SK-N-SH treated with all-trans-retinoic acid at 6 μM for 48 hours (cell line): Measurements from ENCODE around the gene SULT1C4.

Source experiments
- ATAC-seq: fragments of 200-7000 bp; cut with Tn5 transposase; 3 replicates; pipeline ENCODE4 v1.9.1; 2020; ENCODE audit warnings: mild to moderate bottlenecking, moderate library complexity
- ARNTL ChIP-seq: fragments of 450-650 bp; formaldehyde crosslinking; IDR thresholded peaks from 2 replicates; pipeline ENCODE4 v1.5.0; 2020; ENCODE audit warnings: low read depth, mild to moderate bottlenecking, moderate library complexity, borderline replicate concordance
- BACH2 ChIP-seq: fragments of 250-450 bp; sonication (Bioruptor Pico); IDR thresholded peaks from 2 replicates; pipeline ENCODE4 v1.9.0; 2021; ENCODE audit warnings: mild to moderate bottlenecking, borderline replicate concordance
- CREB5 ChIP-seq: fragments of 250-450 bp; sonication (Bioruptor Pico); IDR thresholded peaks from 2 replicates; pipeline ENCODE4 v1.5.1; 2020; ENCODE audit warnings: low read depth, mild to moderate bottlenecking, moderate library complexity
- CSDC2 ChIP-seq: fragments of 250-450 bp; sonication (Bioruptor Pico); IDR thresholded peaks from 2 replicates; pipeline ENCODE4 v1.5.0; 2020; ENCODE audit warnings: mild to moderate bottlenecking, moderate library complexity
- ESRRG ChIP-seq: fragments of 250-450 bp; sonication (Bioruptor Pico); IDR thresholded peaks from 2 replicates; pipeline ENCODE4 v1.6.1; 2021; ENCODE audit warnings: mild to moderate bottlenecking
- GLIS3 ChIP-seq: fragments of 250-450 bp; sonication (Bioruptor Pico); IDR thresholded peaks from 2 replicates; pipeline ENCODE4 v1.5.0; 2020; ENCODE audit warnings: mild to moderate bottlenecking, moderate library complexity
- ISL1 ChIP-seq: fragments of 250-450 bp; sonication (Bioruptor Pico); IDR thresholded peaks from 2 replicates; pipeline ENCODE4 v2.1.2; 2022; ENCODE audit warnings: mild to moderate bottlenecking, moderate library complexity
- OSR1 ChIP-seq: fragments of 250-450 bp; sonication (Bioruptor Pico); IDR thresholded peaks from 2 replicates; pipeline ENCODE4 v1.8.0; 2022; ENCODE audit warnings: moderate library complexity, mild to moderate bottlenecking, inconsistent platforms
- PPARA ChIP-seq: fragments of 250-450 bp; sonication (Bioruptor Pico); IDR thresholded peaks from 2 replicates; pipeline ENCODE4 v1.5.0; 2020; ENCODE audit warnings: mild to moderate bottlenecking, borderline replicate concordance
- SNAI2 ChIP-seq: fragments of 250-450 bp; sonication (Bioruptor Pico); IDR thresholded peaks from 2 replicates; pipeline ENCODE4 v1.5.0; 2020; ENCODE audit warnings: mild to moderate bottlenecking, moderate library complexity
- TCF4 ChIP-seq: fragments of 250-450 bp; sonication (Bioruptor Pico); IDR thresholded peaks from 2 replicates; pipeline ENCODE4 v1.8.0; 2021; ENCODE audit warnings: mild to moderate bottlenecking, moderate library complexity, borderline replicate concordance
- ZC3H10 ChIP-seq: fragments of 250-450 bp; sonication (Bioruptor Pico); IDR thresholded peaks from 2 replicates; pipeline ENCODE4 v1.5.1; 2021; ENCODE audit warnings: mild to moderate bottlenecking, moderate library complexity
- ZFP3 ChIP-seq: fragments of 250-450 bp; sonication (Bioruptor Pico); IDR thresholded peaks from 2 replicates; pipeline ENCODE4 v1.5.0; 2020; ENCODE audit warnings: mild to moderate bottlenecking, moderate library complexity
- ZFP30 ChIP-seq: fragments of 450-650 bp; formaldehyde crosslinking; IDR thresholded peaks from 2 replicates; pipeline ENCODE4 v1.5.0; 2022; ENCODE audit warnings: mild to moderate bottlenecking, moderate library complexity
- ZNF565 ChIP-seq: fragments of 450-650 bp; formaldehyde crosslinking; conservative IDR thresholded peaks from 2 replicates; pipeline ENCODE4 v1.5.0; 2020; ENCODE audit warnings: low read depth, mild to moderate bottlenecking, moderate library complexity
- ZNF70 ChIP-seq: fragments of 450-650 bp; formaldehyde crosslinking; IDR thresholded peaks from 2 replicates; pipeline ENCODE4 v1.5.0; 2020; ENCODE audit warnings: mild to moderate bottlenecking, moderate library complexity
- ZNF8 ChIP-seq: fragments of 450-650 bp; formaldehyde crosslinking; IDR thresholded peaks from 2 replicates; pipeline ENCODE4 v1.5.0; 2020; ENCODE audit warnings: mild to moderate bottlenecking, moderate library complexity
- TF ChIP-seq, protein P1 (sequence below): fragments of 250-450 bp; sonication (Bioruptor Pico); IDR thresholded peaks from 2 replicates; pipeline ENCODE4 v1.8.0; 2021; ENCODE audit warnings: low read depth, mild to moderate bottlenecking, moderate library complexity, borderline replicate concordance
- TF ChIP-seq, protein P2 (sequence below): fragments of 250-450 bp; sonication (Bioruptor Pico); IDR thresholded peaks from 2 replicates; pipeline ENCODE4 v1.5.1; 2021; ENCODE audit warnings: mild to moderate bottlenecking, moderate library complexity
- TF ChIP-seq, protein P3 (sequence below): fragments of 250-450 bp; sonication (Bioruptor Pico); IDR thresholded peaks from 2 replicates; pipeline ENCODE4 v1.8.0; 2020; ENCODE audit warnings: mild to moderate bottlenecking, moderate library complexity, borderline replicate concordance
- TF ChIP-seq, protein P4 (sequence below): fragments of 250-450 bp; sonication (Bioruptor Pico); IDR thresholded peaks from 2 replicates; pipeline ENCODE4 v1.5.0; 2020; ENCODE audit warnings: mild to moderate bottlenecking, moderate library complexity

Gene SULT1C4

DNA sequence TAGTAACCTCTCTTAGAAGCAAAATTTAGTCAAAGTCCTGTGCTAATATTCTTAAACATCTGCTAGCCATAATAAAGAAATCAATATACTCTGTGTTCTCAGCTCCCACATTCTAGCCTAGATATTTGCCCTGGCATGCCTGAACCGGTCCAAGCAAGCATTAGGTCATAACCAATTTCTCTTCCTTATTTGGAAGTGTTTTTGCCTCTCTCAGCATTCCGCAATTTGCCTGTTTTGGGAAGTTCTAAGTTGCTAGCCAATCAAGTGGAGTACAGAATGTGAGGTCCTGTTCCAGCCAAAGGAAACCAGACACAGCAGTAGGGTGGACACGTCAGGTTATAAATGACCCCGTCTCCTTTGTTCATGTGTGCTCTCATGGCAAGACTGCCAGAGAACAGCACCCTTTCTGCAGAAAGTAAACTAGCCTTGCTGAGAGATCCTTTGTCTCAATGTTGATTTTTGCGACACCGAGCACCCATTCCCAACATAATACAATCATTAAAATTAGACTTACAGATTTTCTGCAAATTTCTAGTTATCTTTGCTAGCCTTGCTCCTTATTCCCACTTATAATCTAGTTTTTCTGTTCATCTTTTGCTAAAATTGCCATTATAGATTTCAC lies 13.0 kb upstream of the SULT1C4 start:
- ATAC-seq, result no peak
- TF ChIP-seq ZFP3 (CRISPR knock-in tag) (no peak), CSDC2 (CRISPR knock-in tag) (no peak), OSR1 (CRISPR knock-in tag) (no peak), SNAI2 (CRISPR knock-in tag) (no peak), ESRRG (CRISPR knock-in tag) (no peak), ISL1 (no peak), ZNF565 (CRISPR knock-in tag) (no peak), PPARA (CRISPR knock-in tag) (no peak), ZC3H10 (CRISPR knock-in tag) (no peak), CREB5 (CRISPR knock-in tag) (no peak)
- TF ChIP-seq, protein P1, sequence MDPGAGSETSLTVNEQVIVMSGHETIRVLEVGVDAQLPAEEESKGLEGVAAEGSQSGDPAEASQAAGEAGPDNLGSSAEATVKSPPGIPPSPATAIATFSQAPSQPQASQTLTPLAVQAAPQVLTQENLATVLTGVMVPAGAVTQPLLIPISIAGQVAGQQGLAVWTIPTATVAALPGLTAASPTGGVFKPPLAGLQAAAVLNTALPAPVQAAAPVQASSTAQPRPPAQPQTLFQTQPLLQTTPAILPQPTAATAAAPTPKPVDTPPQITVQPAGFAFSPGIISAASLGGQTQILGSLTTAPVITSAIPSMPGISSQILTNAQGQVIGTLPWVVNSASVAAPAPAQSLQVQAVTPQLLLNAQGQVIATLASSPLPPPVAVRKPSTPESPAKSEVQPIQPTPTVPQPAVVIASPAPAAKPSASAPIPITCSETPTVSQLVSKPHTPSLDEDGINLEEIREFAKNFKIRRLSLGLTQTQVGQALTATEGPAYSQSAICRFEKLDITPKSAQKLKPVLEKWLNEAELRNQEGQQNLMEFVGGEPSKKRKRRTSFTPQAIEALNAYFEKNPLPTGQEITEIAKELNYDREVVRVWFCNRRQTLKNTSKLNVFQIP (CRISPR knock-in tag), result no peak
- TF ChIP-seq, protein P2, sequence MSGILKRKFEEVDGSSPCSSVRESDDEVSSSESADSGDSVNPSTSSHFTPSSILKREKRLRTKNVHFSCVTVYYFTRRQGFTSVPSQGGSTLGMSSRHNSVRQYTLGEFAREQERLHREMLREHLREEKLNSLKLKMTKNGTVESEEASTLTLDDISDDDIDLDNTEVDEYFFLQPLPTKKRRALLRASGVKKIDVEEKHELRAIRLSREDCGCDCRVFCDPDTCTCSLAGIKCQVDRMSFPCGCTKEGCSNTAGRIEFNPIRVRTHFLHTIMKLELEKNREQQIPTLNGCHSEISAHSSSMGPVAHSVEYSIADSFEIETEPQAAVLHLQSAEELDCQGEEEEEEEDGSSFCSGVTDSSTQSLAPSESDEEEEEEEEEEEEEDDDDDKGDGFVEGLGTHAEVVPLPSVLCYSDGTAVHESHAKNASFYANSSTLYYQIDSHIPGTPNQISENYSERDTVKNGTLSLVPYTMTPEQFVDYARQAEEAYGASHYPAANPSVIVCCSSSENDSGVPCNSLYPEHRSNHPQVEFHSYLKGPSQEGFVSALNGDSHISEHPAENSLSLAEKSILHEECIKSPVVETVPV (CRISPR knock-in tag), result no peak

DNA sequence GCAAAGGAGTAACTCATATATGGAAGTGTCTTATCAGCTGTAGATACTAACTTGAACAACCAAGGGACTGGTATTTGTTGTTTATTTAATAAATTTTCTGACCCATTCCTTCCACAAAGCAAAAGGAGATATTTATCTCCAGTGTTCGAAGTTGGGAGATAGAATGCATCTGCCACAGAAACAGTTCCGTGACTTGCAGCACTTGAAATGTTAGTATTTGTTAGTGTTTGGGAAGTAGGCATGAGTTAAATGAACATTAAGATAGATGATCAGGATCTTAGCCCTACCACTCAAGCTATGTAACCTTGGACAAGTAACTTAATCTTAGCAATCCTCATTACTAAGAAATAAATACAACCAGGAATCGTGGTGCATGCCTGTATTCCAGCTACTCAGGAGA lies 12.1 kb upstream of the SULT1C4 start:
- no peak for ATAC-seq
- no peak for TF ChIP-seq ISL1
- no peak for TF ChIP-seq ESRRG (CRISPR knock-in tag)
- TF ChIP-seq OSR1 (CRISPR knock-in tag), result no peak
- TF ChIP-seq, protein P1 (CRISPR knock-in tag), result no peak
- TF ChIP-seq SNAI2 (CRISPR knock-in tag), result no peak
- TF ChIP-seq ZFP30 (CRISPR knock-in tag), result no peak
- no peak for TF ChIP-seq ZC3H10 (CRISPR knock-in tag)
- TF ChIP-seq TCF4 (CRISPR knock-in tag), result no peak
- no peak for TF ChIP-seq CSDC2 (CRISPR knock-in tag)
- TF ChIP-seq, protein P3, sequence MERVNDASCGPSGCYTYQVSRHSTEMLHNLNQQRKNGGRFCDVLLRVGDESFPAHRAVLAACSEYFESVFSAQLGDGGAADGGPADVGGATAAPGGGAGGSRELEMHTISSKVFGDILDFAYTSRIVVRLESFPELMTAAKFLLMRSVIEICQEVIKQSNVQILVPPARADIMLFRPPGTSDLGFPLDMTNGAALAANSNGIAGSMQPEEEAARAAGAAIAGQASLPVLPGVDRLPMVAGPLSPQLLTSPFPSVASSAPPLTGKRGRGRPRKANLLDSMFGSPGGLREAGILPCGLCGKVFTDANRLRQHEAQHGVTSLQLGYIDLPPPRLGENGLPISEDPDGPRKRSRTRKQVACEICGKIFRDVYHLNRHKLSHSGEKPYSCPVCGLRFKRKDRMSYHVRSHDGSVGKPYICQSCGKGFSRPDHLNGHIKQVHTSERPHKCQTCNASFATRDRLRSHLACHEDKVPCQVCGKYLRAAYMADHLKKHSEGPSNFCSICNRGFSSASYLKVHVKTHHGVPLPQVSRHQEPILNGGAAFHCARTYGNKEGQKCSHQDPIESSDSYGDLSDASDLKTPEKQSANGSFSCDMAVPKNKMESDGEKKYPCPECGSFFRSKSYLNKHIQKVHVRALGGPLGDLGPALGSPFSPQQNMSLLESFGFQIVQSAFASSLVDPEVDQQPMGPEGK (CRISPR knock-in tag), result no peak
- no peak for TF ChIP-seq ZFP3 (CRISPR knock-in tag)
- no peak for TF ChIP-seq ZNF70 (CRISPR knock-in tag)
- no peak for TF ChIP-seq GLIS3
- TF ChIP-seq, protein P4, sequence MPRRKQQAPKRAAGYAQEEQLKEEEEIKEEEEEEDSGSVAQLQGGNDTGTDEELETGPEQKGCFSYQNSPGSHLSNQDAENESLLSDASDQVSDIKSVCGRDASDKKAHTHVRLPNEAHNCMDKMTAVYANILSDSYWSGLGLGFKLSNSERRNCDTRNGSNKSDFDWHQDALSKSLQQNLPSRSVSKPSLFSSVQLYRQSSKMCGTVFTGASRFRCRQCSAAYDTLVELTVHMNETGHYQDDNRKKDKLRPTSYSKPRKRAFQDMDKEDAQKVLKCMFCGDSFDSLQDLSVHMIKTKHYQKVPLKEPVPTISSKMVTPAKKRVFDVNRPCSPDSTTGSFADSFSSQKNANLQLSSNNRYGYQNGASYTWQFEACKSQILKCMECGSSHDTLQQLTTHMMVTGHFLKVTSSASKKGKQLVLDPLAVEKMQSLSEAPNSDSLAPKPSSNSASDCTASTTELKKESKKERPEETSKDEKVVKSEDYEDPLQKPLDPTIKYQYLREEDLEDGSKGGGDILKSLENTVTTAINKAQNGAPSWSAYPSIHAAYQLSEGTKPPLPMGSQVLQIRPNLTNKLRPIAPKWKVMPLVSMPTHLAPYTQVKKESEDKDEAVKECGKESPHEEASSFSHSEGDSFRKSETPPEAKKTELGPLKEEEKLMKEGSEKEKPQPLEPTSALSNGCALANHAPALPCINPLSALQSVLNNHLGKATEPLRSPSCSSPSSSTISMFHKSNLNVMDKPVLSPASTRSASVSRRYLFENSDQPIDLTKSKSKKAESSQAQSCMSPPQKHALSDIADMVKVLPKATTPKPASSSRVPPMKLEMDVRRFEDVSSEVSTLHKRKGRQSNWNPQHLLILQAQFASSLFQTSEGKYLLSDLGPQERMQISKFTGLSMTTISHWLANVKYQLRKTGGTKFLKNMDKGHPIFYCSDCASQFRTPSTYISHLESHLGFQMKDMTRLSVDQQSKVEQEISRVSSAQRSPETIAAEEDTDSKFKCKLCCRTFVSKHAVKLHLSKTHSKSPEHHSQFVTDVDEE (CRISPR knock-in tag), result no peak
- TF ChIP-seq BACH2 (CRISPR knock-in tag), result no peak
- TF ChIP-seq ZNF8 (CRISPR knock-in tag), result no peak
- TF ChIP-seq ARNTL, result no peak
